Coronary artery (tissue), 2 donors: ENCODE data around the gene OSCP1.

Source experiments
- DNase-seq: peaks from one replicate; pipeline ENCODE4 v3.0.0-alpha.2; 2017; ENCODE audit warnings: low spot score
- H3K27ac ChIP-seq, 2 donors: fragments of 200-600 bp; sonication (generic); one replicate each; pipeline ENCODE4 v1.5.1; 2016 to 2019
- H3K4me3 ChIP-seq: fragments of 200-600 bp; sonication (generic); 2 replicates; pipeline ENCODE4 v1.5.1; 2016; ENCODE audit warnings: mild to moderate bottlenecking, moderate library complexity
- CTCF ChIP-seq: fragments of 200-600 bp; sonication (generic); IDR thresholded peaks from one replicate; pipeline ENCODE4 v1.5.1; 2019; ENCODE audit warnings: antibody characterized with exemption

OSCP1 gene

GRCh38 chr1:36369061-36369861 lies 81.0 kb downstream of the OSCP1 start:
- Histone ChIP-seq H3K27ac (peak overlapping the region in 1 of 2 donors; percentile 2), H3K4me3 (no peak overlapping the region)
- TF ChIP-seq CTCF: peak; percentile 84
- no peak for DNase-seq
